A673 (cell line): ENCODE results near the gene RMND1. TPM values are rescaled to one million over a fixed set of nuclear protein-coding genes. Genes with fewer than 3 reads are reported as not detected.

Source experiments
- BruUV-seq: library from RNA; stranded (reverse); fragments of 400-500 nt; replicated peaks from 2 replicates; lab custom pipeline; 2021; lab: Mats Ljungman, UMichigan
- CTCF ChIA-PET: fragments of 300-600 bp; sonication (Branson Sonifier 250); formaldehyde crosslinking; loops from one replicate; lab custom pipeline; 2022; ENCODE audit warnings: antibody characterized with exemption; lab: Charles Lee
- POLR2A ChIA-PET: fragments of 300-600 bp; sonication (Branson Sonifier 250); formaldehyde crosslinking; loops from one replicate; lab custom pipeline; 2022; ENCODE audit warnings: antibody characterized with exemption; ENCODE audit not compliant: low non-redundant PET; lab: Charles Lee
- DNase-seq: peaks from one replicate; pipeline ENCODE4 v3.0.0-alpha.2; 2015; ENCODE audit warnings: low spot score
- H3K27ac ChIP-seq: fragments of 200-600 bp; sonication (generic); 2 replicates; pipeline ENCODE4 v1.5.1; 2016; ENCODE audit warnings: mixed run types, low read depth, mild to moderate bottlenecking, mixed read lengths, antibody characterized with exemption, low read length; ENCODE audit not compliant: poor library complexity, severe bottlenecking
- H3K27me3 ChIP-seq: fragments of 200-600 bp; sonication (generic); replicated peaks from 2 replicates; pipeline ENCODE4 v1.6.1; 2017; ENCODE audit warnings: mixed run types, low read depth, mild to moderate bottlenecking, mixed read lengths, antibody characterized with exemption, low read length; ENCODE audit not compliant: insufficient read depth, poor library complexity
- H3K36me3 ChIP-seq: fragments of 200-600 bp; sonication (generic); 2 replicates; pipeline ENCODE4 v1.6.1; 2016; ENCODE audit warnings: mixed run types, mild to moderate bottlenecking, mixed read lengths, antibody characterized with exemption, low read length; ENCODE audit not compliant: insufficient read depth, poor library complexity, severe bottlenecking
- H3K4me1 ChIP-seq: fragments of 200-600 bp; sonication (generic); 2 replicates; pipeline ENCODE4 v1.6.1; 2017; ENCODE audit warnings: mixed run types, mild to moderate bottlenecking, mixed read lengths, antibody characterized with exemption, low read length; ENCODE audit not compliant: insufficient read depth, poor library complexity, severe bottlenecking
- H3K4me3 ChIP-seq: fragments of 200-600 bp; sonication (generic); 2 replicates; pipeline ENCODE4 v1.5.1; 2016; ENCODE audit warnings: low read depth, mixed run types, mild to moderate bottlenecking, mixed read lengths, low read length; ENCODE audit not compliant: poor library complexity, severe bottlenecking
- H3K9me3 ChIP-seq: fragments of 200-600 bp; sonication (generic); 2 replicates; pipeline ENCODE4 v1.6.1; 2016; ENCODE audit warnings: mixed run types, low read depth, mild to moderate bottlenecking, mixed read lengths, antibody characterized with exemption, low read length; ENCODE audit not compliant: poor library complexity, severe bottlenecking
- CTCF ChIP-seq: fragments of 300-800, 200-600 bp; sonication (generic); conservative IDR thresholded peaks from 2 replicates; pipeline ENCODE4 v1.5.1; 2017; ENCODE audit warnings: low read depth, mild to moderate bottlenecking, antibody characterized with exemption, low read length, moderate library complexity, mixed read lengths
- EZH2 ChIP-seq: fragments of 200-600 bp; sonication (generic); IDR thresholded peaks from 2 replicates; pipeline ENCODE4 v1.6.1; 2017; ENCODE audit warnings: borderline replicate concordance, low read depth, mild to moderate bottlenecking, mixed read lengths, antibody characterized with exemption, low read length; ENCODE audit not compliant: poor library complexity, severe bottlenecking
- intact Hi-C: fragments of 100-400 bp; cut with micrococcal nuclease; formaldehyde crosslinking; loops from one replicate; pipeline ENCODE4 v1.10.0; 2022; ENCODE audit not compliant: unreplicated experiment
- total RNA-seq: library from RNA; stranded (reverse); gene quantifications from 2 replicates; pipeline ENCODE4 v1.2.3, GENCODE V29; 2021

The RMND1 gene
- total RNA-seq, 1 experiment from 2014 or later = 25.6 TPM

GRCh38 chr6:151445482-151445881 lies 6.4 kb downstream of the RMND1 start:
- Histone ChIP-seq H3K9me3 (no peaks in the 10 kb centered on the region), H3K27ac (peak overlapping the region; percentile 26), H3K4me1 (peaks cover 10% of the 10 kb centered on the region), H3K36me3 (peaks cover 8% of the 10 kb centered on the region), H3K27me3 (no peaks in the 10 kb centered on the region), H3K4me3 (no peak overlapping the region)
- ChIA-PET CTCF (no interaction called here), POLR2A (no interaction called here)
- intact Hi-C loops = no loop called here
- no peak for DNase-seq
- TF ChIP-seq CTCF = no peak
- no peak for TF ChIP-seq EZH2
- TSS peak; percentile 6 for BruUV-seq

- intact Hi-C loops = no loop called here
- no peak overlapping the region for H3K27ac ChIP-seq
- TF ChIP-seq CTCF (no peak), EZH2 (no peak)
- ChIA-PET CTCF (no interaction called here), POLR2A (no interaction called here)
- no peaks in the 10 kb centered on the region for H3K9me3 ChIP-seq
- peaks cover 10% of the 10 kb centered on the region for H3K4me1 ChIP-seq
- DNase-seq = no peak
- H3K36me3 ChIP-seq = peaks cover 8% of the 10 kb centered on the region
- no peaks in the 10 kb centered on the region for H3K27me3 ChIP-seq
- BruUV-seq = no TSS peak
- no peak overlapping the region for H3K4me3 ChIP-seq
Observed at GRCh38 chr6:151443911-151444621, 7.9 kb downstream of the RMND1 start.

GRCh38 chr6:151443454-151443853 lies 8.5 kb downstream of the RMND1 start:
- TF ChIP-seq EZH2 = no peak
- TF ChIP-seq CTCF = no peak
- no peaks in the 10 kb centered on the region for H3K27me3 ChIP-seq
- CTCF ChIA-PET = no interaction called here
- intact Hi-C loops = no loop called here
- no peaks in the 10 kb centered on the region for H3K9me3 ChIP-seq
- DNase-seq = no peak
- H3K27ac ChIP-seq = no peak overlapping the region
- peaks cover 8% of the 10 kb centered on the region for H3K36me3 ChIP-seq
- no peak overlapping the region for H3K4me3 ChIP-seq
- POLR2A ChIA-PET = no interaction called here
- H3K4me1 ChIP-seq = peaks cover 10% of the 10 kb centered on the region
- BruUV-seq = no TSS peak
